Muscle of arm (tissue), 12 donors: Measurements from ENCODE around the gene CUEDC1. TPM values are rescaled to one million over a fixed set of nuclear protein-coding genes. Genes with fewer than 3 reads are reported as not detected.
A peak's percentile ranks its signal among the peaks of the same experiment; 100 is the strongest.

ENCODE experiments used
- DNase-seq: peaks from one replicate; pipeline ENCODE4 v3.0.0-alpha.2; 2013
- polyA plus RNA-seq, 12 donors: library from polyadenylated mRNA; unstranded; fragments of 120-200 nt; gene quantifications; one replicate each; pipeline ENCODE4 v1.2.1, GENCODE V29; 2013; ENCODE audit not compliant: insufficient read length in 12 of 12

The CUEDC1 gene
- polyA plus RNA-seq, 12 donors, result 39.6 to 81.1 (median 49.1) TPM; not detected in 1

DNA sequence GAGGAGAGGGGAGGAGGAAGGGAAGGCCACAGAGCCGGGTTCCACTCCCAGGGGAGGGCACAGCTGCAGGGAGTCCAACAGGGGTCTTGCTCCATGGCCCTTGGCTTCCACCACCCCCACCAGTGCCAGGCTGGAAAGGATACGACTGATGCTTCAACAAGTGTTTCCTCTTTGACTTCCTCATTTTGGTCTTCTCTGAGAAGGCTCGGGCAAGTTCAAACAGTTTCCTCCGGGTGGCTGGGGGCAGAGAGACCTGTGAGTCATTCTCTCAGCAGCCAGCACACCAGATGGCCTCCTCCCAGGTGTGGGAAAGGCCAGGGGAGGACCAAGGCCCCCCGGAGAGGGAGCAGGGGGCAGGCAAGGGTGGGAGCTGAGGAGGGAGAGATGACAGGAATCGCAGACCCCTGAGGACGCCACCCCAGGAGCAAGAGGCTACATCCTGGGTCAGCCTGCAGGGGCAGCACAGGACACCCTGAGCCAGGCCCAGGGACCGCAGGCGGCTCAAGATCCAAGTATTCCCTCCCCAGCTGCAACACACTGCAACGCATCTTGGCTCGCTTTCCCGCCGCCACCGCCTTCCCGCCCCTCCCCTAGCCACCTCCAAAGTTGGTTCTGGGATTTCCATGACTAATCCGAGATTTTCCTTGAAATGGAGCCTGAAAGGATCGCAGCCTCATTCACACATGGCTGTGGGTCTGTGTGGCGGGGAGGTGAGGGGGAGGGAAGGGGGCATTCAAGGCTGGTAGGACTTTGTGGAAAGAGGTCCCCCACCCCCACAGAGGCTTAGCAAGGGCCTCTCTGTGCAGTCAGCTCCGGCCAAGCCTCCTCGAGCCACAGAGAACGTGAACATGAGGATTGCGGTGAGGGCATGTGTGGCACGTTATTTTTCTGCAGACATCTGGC lies 87.0 kb downstream of the CUEDC1 start:
- peak; percentile 80 for DNase-seq

DNA sequence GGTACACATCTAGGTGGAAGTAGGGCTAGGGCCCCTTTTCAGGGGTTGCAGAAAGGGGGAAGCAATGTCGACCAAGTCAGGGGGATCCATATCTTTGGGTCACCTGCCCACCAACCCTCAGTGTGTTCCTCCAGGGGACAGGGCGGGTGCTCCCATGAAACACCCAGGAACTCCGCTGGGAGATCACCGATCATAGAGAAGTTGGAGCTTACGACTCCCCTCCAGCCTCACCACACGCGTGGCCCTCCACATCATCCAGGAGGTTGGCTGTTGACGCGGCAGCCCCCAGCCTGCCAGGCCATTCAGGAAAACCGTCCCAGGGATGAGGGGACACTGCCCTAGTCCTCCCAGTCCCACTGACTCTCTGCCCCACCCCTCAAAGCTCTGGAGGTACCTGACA lies 88.1 kb downstream of the CUEDC1 start:
- DNase-seq, result no peak

DNA sequence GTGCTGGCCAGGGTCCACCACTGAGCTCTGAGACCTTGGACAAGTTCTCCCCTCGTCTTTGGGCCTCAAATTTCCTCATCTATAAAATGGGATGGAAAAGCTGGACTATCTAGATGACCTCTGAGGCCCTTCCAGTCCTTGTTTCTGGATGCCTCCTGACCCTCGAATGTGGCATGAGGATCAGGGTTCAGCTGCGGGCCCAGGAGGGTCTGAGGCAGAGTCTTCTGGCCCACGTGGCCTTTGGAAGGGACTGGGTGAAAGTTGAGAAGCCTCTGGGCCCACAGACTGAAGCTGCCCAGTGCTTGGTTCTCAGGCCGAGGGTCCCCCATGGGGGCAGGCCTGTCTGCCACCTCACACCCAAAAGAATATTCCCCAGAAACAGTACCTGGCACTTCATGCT lies 88.5 kb downstream of the CUEDC1 start:
- no peak for DNase-seq

DNA sequence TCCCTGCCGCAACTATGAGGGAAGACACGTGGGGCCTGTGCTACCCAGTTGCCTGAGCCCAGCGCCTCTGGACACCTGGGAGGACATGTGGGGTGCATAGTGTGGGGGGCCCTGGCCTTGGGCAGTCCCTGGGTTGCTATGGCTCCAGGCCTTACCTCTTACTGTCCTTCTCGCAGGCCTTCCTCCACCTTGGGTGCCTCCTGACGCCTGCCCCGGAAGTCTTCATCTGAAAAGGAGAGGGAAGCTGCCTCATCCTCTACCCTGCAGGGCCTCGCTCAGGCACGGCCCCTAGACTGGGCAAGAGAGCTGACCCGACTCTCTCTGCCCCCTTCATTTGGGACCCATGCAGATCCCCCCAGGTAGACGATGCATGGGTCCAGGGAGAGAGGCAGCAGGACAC lies 88.9 kb downstream of the CUEDC1 start:
- DNase-seq, result no peak

DNA sequence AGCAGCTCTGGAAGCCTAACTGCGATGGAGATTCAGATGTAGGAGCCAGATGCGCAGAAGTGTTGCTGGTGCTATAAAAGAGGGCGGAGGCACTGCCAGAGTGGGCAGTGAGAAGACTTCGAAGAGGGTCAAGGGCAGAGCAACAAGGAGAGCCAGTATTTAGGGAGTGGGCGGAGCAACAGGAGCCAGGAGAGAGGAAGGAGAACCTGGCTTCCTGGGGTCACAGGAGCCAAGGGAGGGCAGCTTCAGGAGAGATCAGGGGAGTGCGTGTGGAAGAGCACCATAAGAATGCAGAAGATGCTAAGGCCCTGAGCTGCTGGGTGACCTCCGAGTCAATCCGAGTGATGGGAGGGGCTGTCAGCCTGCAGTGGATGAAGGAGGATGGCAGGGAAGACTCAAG lies 90.9 kb downstream of the CUEDC1 start:
- no peak for DNase-seq

DNA sequence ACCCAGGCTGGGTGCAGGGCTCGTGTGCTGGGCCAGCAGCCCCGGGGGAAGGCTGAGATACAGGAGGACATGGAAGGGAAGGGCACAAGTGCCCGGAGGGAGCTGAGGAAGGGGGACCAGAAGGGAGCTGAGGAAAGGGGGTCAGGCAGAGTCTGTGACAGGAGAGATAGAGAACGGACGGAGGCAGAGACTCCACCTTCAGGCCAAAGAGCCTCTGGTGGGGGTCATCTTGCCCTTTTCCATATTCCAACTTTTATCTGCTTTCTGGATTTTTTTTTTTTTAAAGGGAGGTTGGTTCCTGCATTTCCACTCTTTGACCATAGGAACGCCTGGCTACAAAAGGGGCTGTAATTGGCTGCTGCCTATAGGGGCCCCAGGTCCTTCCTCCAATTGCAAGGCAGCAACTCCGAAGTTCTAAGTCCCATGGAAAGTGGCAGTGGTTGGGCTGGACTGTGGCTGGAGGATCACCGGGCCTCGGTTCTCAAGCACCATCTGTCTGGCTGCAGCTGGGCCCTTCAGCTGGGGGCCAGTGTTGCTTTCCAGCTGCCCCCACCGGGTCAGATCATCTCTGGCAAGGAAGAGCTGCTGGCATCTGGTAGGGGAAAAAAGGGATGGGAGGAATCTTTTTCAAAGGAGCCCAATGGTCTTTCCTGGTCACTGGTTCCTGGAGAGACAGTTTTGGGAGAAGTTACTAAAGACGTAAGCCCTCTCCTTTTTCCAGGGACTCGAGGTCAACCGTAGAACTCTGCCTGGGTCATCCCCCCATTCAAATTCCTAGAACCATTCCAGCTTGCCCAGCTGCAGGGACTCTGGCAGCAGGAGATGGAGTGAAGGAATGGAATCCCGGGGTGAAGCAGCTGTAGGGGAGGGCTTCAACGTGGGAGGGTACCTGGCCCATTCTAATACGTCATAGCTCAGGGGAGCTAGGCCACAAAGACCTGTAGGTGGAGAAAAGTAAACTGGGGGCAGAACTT lies 92.2 kb downstream of the CUEDC1 start:
- no peak for DNase-seq

DNA sequence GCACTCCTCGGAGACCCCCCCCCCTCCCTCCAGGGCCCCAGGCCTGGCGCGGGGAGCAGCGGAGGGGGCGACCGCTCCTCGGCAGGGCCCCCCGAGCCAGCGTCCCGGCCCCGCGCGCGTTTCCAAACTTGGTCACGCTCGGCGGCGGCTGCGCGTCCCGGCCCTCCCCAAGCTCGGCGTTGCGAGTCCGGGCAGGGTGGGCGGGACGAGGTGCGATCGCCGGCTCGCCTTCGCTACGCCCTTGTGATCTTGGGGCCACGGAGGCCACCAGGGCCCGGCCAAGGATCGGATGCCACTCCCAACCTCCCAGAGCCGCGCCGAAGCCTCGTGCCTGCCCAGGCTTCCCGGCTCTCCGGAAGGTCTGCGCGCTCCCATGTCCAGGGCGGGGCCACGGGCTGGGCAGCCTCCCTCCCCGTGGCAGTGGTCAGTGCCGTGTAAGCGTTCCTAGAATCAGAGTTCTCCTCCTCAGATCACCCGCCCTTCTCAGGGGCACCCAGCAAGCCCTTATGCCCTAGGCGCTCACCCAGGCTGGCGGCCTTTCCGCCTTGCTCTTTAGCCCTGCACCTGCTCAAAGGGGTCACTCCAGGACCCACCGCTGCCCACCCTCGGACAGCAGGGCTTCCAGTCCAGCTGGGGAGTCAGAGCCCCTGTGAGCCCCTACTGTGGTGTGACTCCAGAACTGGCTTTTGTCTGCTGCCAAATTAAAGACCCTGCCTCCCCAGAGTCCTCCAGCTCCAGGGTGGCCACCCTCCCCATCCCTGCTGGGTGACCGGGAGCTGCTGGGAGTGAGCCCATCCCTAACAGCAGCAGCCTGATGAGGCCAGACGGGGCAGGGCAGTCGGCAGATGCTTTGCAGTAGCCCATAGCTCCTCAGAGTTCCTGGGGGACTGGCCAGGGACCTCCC lies 93.2 kb downstream of the CUEDC1 start:
- no peak for DNase-seq

DNA sequence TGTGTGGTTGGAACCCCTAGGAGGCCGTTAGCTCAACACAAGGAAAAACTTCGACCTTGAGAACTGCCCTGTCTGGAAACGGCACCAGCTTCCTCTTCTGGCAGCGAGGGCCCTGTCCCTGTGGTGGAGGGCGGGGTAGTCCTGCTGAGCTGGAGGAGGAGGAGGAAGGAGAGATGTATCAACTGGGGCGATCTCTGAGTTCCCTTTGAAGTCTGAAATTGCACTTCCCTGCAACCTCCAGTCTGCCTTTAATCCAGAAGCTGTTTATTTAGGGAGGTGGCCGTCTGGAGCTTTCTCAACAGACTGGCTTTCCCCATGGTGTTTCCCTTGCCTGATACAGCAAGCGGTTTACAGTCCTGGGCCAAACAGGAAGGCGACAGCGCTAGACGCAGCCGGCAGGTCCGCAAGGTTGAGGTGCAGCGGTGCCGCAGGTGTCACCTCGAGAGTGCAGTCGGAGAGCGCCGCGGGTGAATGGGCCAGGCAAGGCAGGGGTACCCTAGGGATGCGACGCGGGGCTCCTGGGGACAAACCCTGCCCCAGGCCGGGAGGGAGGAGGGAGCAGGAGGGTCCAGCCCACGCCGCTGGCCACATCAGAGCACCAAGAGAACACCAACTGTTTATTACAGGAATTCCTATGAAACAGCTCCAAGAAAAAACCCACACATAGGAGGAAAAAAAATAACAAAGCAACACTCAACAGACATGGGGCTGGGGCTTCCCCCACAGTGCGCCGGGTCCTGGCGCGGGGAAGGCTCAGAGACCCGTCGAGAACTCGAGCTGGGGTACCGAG lies 94.0 kb downstream of the CUEDC1 start:
- no peak for DNase-seq

DNA sequence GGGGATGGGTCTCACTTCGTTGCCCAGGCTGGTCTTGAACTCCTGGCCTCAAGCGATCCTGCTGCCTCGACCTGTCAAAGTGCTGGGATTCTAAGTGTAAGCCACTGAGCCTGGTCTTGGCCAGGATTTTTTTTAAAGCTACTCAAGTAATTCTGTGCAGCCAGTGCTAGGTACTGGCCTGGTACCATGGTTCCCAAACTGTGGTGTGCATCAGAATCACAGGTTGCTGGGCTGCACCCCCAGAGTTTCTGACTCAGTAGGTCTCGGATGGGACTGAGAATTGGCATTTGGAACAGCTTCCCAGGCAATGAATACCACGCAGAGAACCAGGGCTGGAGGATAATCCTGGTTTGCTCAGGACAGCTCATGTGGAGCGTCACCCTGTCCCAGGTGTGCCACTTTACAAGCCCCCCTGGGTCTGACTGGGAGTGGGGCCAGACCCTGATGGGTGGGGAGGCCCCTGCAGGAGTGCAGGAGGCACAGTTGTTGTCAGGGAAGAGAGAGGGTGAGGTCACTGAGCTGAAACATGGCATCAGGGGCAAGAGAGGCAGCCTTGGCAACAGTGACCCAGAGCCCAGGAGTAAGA lies 94.7 kb downstream of the CUEDC1 start:
- DNase-seq, result no peak

DNA sequence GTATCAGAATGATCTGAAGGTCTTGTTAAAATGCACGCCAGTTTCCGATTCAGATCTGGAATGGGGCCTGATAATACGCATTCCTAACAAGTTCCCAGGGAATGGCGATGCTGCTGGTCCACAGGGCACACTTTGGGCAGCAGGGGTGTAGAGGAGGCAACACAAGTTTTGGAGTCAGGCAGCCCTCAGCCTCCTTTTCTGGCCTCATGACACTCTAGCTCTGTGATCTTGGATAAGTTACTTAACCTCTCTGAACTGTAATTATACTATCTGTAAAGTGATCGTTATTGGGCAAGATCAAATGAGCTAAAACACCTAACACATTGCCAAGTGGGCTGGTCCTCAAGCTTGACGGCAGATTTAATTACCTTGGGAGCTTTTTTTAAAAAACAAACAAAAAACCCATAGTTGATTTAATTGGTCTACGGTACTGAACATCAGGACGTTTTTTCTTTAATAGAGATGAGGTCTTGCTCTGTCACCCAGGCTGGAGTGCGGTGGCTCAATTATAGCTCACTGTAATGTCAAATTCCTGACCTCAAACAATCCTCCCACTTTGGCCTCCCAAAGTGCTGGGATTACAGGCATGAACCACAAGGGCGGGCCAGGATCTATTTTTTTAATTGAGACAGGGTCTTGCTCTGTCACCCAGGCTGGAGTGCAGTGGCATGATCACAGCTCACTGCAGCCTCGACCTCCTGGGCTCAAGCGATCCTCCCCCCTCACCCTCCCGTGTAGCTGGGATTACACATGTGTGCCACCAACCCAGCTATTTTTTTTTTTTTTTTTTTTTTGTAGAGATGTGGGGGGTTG lies 95.4 kb downstream of the CUEDC1 start:
- no peak for DNase-seq

DNA sequence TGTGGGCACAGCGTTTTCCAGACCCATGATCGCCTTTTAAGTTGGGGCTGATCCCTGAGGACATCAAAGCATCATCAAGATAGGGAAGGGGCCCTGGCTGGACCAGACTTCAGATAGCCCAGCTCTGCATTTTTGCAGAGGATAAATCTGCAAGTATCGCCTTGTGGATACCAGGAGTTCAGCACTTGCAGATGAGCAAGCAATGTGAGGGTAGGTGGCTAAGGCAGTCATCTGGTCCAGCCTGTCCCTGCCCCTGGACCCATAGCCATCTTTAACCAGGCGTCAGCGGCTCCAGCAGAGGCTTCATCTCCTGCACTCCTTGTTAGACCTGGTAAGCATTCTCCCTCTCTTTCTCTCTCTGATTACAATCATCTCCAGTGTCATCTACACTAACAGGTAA lies 96.4 kb downstream of the CUEDC1 start:
- no peak for DNase-seq

DNA sequence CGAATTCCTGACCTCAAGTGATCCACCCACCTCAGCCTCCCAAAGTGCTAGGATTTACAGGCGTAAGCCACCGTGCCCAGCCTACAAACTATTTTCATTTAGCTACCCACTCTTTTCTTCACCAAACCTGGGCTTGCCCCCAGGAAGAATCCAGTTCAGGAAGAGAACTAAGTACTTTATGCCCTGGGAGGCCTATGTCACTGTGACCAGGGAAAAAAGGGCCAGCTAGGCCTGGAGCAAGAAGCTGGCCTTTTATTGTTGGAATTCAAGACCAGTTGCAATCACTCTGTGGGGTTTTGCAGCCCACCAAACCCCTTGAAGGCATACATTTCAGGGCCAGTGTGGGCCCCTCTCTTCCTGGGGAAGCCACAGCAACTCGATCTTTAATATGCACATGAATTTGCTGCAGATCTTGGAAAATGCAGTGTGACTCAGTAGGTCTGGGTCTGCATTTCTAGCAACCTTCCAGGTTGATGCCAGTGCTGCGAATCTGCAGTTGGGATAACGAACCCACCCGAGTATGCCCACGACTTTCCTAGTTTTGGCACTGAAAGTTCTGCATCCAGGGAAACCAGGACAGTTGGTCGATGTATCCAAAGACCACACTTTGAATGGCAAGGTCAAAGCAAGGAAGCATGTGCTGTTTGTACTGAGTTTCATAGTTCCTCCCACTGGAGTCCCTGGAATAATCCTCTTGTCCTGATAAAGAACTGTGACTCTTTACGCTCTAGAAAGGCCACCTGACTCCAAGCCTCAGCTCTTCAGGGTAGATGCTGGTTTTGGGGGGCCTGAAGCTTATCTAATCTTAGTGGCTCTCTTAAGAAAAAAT lies 98.2 kb downstream of the CUEDC1 start:
- no peak for DNase-seq

DNA sequence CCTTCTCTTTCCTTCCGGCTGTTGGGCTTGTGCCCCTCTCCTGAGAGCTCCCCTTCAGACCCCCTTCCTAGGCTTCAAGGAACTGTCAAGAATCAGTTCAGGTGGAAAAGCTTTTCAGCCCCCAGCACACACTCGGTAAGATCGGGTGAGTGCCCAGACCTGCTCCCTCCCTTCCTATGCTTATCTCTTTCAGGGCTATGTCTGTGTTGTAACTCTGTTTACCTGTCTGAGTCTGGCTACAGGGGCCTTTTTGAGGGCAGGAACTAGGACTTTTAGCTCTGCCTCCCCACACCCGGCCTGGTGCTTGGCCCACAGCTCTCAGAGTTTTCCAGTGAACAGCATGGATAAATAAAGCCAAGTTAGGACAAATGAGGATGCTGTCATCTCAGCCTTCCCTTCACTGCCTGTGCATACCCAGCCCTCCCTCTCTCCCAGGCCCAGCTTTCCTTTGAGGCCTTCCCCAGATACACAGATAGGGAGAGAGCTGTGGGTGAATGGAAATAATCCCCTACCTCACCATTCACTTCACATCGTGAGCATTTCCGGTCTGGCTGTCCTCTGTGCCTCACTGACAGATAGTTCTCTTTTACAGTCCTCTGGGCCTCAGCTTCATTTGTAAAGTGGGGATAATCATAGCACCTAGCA lies 99.7 kb downstream of the CUEDC1 start:
- DNase-seq, result no peak

DNA sequence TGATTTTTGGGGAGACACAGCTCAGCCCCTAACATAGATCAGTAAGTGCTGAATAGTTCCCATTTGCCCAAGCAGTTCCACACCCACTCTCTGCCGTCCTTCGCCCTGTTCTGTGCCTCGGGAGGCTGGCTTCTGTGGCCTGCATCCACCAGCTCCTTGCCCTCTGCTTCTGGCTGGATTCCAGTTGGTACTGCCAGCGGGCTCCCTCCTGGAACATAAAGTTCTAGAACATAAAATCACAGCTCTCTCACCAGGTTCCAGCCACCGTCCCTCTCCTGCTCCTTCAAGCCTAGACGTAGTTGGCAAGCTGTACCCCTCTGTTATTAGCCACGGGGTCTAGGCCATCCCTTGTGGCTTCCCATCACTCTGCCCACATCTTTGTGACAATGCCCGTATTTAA lies 101.5 kb downstream of the CUEDC1 start:
- no peak for DNase-seq

DNA sequence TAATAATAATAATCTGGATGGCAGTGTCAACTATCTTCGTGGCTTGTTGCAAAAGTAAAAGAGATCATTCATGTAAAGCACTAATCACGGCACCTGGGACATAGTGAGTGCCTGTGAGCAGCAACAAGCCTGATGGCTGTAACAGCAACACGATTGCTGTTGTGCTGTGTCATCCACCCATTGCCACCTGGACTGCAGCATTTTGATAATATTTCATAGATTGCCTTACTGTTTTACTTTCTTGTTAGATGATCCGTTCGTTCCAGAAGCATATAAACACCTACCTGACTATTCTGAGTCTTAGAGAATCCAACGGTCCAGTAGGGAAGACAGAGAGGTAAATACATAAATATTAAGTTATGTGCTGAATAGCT lies 102.3 kb downstream of the CUEDC1 start:
- no peak for DNase-seq

DNA sequence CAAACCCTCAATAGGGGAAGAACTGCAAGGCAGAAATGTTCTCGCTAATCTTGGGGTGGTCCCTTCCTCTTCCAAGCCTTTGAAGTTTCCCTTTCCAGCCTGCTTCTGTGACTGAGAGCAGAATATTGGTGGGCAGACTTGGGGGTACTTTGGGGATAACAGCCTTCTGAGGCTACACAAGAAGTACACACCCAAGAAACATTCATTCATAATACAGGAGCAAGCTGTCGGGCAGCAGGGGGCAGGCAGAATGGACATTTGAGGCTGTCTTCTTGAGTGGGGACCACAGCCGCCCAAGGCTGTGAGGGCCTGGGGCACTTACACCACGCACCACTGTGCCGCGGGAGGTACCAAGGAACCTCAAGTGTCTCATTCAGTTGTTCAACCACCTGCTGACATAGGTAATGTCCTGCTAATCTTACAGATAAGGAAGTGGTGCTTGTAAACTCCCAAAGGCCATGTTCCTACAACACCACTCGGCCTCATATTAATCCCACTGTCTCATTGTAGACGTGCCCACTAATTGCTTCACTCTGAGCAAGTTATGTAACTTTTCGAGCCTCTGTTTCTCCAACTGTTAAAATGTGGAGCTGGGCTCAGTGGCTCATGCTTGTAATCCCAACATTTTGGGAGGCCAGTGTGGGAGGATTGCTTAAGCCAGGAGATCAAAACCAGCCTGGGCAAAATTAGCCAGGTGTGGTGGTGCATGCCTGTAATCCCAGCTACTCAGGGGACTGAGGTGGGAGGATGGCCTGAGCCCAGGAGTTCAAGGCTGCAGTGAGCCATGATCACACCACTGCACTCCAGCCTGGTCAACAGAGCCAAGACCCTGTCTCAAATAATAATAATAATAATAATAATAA lies 102.9 kb downstream of the CUEDC1 start:
- DNase-seq, result no peak
